NCI-H2081 (cell line): ENCODE measurements around the gene COL18A1.
"Not testable (repeated sequence)": the region's sequence is repeated elsewhere in the genome, so short reads cannot be mapped to it uniquely, and the experiment has no call there.

Source experiments
- DNase-seq, 2 experiments: peaks; one replicate each; lab custom pipeline; 2025; lab: John Stamatoyannopoulos, UW

Gene COL18A1

DNA sequence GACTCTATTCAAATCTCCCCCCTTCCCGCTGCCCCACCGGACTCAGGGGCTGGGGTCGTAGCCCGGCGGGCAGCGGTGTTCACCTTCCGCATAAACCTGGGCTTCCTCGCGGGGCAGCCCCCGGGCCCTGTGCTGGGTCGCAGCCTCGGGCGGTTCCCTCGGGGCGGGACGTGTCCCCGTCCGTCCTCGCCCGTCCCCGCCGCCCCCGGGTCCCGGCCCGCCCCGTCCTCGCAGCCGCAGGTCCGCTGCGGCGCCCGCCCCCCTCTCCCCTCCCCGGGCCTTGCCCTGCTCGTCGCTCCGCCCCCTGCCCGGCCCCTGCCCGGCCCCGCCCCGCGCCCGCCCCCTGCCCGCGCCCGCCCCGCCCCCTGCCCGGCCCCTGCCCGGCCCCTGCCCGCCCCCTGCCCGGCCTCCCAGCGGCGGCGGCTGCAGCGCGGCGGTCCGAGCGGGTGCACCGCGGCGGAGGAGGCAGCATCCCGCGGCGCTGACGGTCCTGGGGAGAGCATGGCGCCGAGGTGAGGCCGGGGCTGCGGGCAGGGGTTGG, at the start of gene COL18A1:
Gene COL18A1, plus strand, starts transcription at position 436 of the 541 bp plus-strand sequence. Its CDS starts 66 bp downstream, at position 502.
- no peak for DNase-seq

DNA sequence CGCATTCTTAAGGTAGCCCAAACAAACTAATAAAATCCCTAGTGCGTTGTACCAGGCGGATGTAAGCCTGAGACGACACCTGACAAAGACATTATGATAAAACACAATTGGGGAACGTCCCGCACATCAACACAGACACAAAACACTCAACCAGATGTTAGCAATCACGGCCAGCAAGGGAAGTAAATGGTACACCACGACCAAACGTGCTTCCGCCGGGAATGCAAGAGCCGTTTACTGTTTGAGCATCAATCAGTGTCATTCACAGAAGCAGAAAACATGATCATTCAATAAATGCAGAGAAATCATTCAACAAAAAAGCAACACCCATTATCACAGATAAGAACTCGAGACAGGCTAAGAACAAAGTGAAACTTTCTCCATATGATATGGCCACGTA, 49.4 kb upstream of the COL18A1 start:
- DNase-seq, result no peak

DNA sequence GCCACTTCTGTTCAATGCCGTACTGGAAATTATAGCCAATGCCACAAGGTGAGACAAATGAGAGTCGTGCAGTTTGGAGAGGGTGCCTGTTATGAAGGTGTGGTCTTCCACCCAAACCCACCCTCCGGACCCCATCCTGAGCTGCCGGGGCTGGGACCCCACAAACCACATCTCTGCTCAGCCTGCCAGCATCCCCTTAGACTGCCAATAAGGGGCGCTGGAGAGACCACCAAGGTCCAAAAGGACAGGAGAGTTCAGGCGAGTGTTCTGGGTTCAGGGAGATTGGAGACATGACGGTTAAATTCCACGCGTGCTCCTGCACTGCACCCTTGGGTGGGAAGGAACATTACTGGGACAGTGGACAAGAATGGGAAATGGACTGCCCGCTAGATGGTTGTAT, 48.7 kb upstream of the COL18A1 start:
- DNase-seq, result no peak

DNA sequence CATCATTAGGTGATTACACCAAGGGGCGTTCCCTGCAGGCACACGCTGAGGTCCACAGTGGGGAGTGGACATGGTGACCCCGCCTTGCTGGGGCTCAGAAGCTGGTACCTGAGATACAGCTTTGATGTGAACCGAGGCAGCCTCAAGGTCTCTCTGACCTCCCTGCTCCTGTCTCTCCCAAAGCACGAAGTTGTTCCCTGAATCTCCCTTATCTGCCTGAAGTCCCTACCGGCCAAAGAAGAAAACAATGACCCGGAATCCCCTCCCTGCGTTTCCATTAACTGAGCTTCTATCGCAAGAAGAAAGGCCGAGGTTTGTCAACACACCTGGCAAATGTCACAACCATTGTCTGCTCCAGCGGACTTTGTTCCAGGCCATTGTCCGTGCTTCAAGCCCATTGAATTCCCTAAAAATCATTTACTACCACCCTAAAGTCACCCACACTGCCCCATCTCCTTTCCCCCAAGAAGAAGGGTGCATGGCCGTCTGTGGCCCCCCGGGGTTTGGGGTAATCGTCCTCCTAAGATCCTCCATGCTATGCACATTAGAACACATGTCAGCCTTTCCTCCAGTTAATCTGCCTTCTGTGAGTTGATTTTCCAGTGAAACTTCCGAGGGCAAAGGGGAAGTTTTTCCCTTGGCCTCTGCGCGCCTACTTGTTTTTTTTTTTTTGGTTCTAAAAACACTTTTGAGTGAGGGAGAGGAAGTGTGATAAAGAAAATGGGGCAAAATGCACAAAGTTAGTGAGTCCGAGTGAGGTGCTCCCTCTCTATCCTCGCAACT, 48.1 kb upstream of the COL18A1 start:
- peak; percentile 8 to 20 for DNase-seq

DNA sequence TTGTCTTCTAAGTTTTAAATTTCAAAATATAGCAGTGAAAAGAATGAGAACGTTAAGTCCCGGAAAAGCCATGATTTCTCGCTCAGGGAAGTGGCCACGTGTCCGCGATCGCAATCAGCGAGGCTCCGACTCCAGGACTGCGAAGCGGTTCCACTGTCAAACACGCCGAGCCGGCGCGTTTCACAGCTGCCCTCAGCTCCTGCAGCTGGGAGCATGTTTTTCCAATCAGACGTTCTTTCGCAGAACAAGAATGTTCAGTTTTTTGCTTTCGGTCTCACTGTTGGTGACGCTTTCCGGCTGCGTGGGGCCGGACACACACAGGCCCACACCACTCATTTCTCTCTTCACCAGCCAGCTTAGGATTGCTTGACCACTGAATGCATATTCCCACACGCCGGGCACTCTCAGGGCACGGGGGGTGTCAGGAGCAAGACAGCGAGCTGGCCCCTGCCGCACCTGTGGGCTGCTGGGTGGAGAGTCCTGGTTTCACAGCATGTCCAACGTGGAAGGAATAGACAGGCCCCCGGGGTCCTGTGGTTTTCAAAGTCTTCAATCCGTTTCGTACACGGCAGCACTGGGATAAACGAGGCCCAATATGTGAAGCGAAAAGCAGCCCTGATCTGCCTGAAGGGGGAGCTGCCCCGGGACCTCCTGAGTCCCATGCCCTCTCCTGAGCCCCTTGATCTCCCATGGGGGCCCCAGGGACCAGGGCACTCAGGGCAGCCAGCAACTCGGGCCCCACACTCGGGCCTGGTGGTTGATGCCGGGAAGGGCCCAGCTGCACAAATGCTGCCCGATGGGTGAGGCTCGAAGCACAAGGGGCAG, 47.3 kb upstream of the COL18A1 start:
- no peak for DNase-seq

DNA sequence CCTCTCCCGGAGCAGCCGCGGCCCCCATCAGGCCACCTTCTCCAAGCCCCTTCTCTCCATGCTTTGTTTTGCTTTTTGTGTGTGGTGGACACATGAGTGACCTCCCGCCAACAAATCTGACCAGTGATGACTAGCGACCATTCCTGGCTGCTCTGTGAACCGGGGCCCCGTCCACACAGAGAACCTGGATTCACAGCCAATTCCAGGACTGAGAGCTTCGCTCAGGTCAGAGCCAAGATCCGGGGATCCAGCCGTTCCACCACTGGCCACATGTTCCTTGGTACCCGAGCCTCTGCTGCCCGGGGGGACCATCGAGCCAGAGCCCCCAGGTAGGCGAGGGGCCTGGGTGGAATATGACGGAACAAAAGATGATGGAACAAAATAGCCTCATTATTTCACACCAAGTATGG, 46.7 kb upstream of the COL18A1 start:
- no peak for DNase-seq

DNA sequence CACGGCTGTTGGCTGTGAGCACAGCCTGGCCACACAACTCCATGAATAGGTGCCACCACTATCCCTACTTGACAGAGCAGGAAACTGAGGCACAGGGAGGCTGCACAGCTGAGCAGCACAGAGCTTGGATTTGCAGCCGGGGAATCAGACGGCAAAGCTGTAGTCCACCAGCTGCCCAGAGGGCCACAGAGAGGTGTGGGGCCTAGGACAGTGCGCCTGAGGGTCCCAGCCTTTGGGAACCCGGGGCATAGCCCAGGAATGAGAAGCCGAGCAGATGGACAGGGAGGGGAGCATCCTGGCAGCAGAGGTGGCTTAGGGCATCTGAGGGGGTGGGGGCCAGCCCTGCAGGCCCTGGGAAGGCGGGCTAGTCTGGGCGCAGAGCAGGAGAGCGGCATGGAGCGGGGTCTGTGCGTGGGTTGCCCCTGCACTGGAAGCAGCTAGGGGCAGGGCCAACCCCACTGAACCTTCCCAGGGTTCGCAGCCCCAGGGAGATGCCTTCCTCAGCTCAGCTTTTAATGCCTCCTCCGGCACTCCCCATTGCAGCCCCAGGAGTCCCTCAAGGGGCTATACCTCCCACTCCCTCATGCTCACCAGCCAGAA, 46.2 kb upstream of the COL18A1 start:
- no peak for DNase-seq

DNA sequence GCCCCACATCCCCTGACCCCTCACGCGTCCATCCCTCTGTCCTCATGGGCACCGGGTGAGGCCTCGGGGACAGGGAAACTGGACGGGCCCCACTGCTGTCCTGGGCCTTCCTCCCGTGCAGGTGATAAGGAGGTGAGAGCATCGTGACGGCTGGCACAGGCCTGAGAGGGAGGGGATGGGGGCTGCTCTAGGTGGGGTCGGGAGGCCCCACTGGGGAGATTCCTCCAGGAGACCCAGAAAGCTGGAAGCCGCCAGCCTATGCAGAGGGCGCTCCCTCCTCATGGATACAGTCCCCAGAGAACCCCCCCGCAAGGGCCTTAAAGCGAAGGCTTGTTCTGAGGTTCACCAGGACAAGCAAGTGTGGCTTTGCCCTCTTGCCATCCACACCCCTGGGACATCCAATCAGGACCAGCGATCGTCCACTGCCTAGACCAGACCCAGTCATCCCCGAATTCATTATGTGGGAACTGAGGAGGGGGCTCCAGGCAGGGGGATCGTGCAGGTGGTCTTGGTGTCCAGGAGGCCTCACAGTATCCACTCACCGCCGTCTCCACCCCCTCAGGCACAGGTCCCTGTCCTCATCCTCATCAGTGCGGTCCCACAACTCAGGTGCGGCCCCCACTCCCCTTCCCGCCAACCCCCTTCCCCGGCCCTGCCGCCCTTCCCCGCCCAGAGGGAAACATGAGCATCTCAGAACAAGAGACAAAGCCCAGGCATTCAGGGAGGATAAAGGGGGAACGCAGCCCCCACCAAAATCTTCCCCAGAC, 45.3 kb upstream of the COL18A1 start:
- DNase-seq, result no peak

DNA sequence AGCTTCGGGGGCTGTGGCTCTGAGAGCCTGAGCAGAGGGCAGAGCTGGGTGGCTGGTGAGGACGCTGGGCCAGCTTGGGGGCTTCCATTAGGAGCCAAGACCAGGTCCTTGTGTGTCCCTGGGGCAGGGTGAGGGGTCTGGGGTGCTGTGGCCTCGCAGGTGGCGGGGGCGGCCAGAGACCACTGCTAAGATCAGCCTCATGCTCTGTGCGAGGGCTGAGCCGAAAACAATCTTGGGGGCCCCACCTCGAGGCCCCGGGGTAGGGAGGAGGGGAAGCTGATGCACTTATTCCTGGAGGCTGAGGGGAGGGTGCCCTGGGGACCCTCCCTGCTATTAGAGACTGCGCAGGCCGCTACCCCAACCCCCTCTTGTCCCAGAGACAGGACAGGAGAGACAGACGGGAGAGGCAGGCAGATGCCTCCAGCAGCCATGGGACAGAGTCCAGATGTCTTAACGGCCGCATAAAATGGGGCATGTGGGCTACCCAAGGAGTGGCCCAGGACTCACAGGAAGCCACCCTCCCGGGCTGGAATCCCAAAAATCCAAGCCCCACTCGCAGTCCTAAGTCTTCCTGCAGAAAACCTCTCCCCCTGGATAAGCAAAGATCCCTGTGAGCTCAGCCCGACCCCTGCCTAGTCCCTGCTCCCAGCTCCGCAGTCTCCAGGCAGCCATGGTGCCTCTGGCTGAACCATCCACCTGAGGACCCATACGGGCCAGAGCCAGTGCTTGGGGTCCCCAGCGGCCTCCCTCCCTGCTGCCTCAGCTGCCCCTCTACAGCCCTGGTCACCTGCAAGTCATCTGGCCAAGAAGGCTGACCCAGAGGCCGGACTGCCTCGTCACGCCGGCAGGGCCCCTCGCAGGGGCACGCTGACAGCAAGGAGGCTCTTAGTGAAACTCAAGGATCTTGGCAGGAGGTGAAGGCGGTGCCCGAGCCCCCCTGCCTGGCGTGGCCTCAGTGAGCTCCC, 43.6 kb upstream of the COL18A1 start:
- DNase-seq, result no peak

DNA sequence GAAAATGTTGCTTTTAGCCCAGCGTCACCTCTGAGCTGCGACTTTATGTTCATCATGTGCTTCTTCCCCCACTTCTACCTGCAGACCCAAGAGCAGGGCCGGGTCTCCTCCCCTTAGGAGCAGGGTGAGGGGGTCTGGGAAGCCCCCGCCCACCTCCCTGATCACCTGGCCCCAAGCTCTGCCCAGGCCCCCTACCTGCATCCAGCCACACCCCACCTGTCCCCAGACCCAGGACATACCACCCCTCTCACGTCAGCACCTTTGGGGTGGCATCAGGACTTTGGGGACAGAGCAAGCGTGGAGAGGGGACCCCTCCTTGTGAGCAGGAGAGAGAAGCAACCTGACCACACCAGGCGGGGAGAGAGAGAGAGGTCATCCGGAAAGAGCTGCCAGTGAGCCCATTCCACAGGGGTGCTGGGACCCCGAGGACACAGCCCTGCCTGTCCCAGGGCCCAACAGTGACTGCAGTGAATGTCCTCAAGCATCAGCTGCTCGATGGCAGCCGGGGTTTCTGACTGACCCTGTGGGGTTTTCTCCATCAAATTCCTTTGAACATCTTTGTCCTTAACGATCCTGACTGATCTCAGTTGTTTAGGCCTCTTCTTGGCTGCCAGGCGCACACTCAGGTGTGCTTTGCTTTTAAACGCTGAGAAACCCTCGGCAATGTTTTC, 42.8 kb upstream of the COL18A1 start:
- no peak for DNase-seq

DNA sequence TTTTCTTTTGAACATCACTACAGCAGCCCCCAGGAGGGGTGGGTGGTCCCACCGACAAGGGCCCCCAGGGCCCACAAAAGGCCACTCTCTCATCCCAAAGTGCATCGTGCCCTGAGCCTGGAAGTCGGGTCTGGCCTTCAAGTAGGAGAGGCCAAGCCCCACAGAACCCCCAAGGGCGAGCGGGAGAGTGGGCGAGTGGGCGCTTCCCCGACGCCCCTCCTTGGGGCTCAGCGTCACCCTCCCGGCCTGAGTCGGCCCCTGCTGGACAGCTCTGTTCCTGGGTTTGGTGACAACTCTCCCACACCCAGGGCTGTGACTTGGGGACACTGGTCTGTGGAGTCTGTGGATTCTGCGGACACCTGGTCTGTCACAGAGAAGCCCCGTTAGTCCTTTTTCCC, 42.2 kb upstream of the COL18A1 start:
- no peak for DNase-seq

DNA sequence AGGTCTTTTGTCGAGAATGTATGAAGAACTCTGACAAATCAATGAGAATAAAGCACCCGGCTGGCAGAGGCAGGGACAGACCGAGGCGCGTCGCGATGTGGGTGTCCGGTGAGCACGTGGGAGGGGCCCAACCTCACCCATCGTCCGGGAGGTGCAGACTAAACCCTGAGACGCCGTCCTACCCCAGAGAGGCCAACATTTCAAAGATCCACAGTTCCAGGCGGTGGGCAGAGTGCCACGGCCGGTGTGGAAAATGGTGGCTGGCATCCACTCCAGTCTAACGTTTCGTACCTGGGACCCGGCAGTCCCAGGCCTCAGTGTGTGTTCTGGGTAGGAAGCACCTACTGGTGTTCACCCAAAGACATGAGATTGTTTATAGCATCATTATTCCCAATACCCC, 41.7 kb upstream of the COL18A1 start:
- DNase-seq, result not testable (repeated sequence)

DNA sequence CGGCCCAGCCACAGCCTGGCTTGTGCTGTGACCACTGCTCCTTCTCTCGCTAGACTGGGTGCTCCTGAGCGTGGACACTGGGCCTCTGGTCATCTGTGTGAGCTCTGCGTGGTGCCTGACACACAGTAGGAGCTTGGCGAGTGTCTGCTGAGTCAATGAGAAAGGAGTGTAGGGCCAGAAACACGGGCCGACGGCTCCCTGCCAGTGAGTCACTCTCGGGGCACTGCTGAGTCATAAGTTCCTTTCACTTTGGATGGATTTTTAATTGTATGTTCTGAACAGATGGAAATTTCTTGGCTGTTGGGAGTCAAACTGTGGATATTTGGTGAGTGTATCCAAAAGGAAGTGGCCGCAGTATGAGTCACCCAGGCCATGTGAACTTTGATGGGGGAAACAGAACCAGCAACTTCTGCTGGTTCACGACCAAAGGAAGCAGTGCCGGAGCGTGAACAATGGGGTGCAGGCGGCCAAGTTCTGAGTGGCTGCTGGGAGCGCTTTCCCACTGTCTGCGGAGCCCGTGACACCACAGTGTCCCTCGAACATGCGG, 41.0 kb upstream of the COL18A1 start:
- DNase-seq, result no peak

DNA sequence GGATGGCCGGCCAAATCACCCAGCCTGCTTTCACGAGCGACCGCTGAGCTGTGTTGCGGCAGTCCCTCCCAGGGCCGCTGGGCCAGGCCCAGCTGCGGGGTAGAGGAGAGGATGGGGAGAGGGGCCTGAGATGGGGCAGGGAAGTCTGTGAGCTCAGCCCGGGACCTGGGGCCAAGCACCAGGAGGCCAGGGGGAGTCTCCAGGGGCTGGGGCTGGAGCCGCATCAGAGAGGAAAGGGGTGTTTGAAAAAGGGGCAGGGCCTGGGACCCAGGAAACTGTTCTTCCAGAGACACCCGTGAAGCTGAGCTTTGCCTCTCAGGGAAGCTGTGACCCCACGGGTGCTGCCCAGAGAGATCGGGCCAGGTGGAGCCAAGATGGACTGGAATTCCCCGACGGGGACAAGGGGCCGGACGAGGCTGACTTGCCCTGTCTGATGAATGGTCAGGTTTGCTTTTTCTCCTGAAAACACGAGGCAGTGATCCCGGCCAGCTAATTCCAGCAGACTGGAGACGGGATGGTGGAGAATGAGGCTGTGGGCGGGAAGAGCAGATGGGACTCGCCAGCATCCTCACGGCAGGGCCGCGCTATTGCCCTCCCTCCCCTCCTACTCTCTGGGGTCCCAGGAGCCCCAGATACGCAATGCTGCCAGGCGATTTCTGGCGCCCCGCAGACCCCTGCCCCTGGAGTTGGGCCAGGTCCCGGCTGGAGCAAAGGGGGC, 40.3 kb upstream of the COL18A1 start:
- DNase-seq, result no peak

DNA sequence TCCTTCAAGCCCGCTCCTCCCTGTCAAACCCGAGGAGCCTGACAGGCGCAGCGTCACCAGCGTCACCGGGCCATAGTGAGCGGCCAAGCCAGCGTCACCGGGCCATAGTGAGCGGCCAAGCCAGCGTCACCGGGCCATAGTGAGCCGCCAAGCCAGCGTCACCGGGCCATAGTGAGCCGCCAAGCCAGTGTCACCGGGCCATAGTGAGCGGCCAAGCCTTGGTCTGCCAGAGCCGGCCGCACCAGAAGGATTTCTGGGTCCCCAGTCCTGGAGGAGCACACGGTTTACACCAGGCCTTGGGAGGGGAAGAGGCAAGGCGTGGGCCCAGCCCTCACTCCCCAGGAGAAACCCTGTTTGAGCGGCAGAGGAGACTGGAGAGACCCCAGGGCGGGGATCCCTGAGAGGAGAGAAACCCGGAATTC, 39.8 kb upstream of the COL18A1 start:
- no peak for DNase-seq

DNA sequence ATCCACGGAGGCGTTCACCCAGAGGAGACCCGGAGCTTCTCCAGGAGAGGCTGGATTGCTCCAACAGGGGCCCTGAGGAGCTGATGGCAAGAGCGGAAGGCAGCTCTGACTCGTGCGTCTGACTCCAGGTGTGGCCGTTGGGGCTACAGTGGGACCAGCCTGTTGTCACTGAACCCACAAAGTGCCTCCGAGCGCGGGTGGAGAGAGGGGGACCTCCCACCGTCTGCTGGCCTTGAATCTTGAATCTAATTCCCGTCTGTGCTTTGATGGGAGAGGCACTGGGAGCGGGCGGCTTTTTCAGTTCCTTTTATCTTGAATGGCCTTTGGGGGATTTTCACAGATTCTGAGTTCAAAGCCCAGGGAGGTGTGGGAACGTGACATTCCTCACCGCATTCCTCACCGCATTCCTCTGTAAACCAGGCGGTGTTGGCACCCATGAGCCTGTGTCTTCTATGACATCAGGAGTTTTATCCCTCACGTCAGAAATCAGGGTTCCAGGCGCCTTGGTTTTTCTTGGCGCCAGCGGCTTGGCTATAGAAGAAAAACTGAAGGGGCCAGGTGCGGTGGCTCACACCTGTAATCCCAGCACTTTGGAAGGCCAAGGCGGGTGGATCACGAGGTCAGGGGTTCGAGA, 39.2 kb upstream of the COL18A1 start:
- DNase-seq, result no peak

DNA sequence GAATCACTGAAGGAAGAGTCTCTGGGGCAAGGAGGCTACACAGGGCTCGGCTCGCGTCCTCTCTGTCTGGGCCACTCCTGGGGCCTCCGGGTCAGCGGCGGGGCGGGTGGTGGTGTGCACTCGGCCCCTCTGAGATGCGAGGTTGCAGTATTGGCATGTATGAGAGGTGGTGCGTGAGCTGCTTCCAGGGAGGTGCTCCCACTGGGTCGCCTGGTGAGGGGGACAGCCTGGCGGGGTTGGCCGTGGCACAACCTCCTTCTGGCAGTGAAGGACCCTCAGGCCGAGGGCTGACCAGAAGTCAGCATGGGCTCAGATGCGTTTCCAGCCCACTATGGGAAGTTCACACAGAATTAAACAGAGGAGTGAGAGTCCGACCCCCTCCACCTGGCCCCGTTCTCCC, 38.5 kb upstream of the COL18A1 start:
- DNase-seq, result no peak

DNA sequence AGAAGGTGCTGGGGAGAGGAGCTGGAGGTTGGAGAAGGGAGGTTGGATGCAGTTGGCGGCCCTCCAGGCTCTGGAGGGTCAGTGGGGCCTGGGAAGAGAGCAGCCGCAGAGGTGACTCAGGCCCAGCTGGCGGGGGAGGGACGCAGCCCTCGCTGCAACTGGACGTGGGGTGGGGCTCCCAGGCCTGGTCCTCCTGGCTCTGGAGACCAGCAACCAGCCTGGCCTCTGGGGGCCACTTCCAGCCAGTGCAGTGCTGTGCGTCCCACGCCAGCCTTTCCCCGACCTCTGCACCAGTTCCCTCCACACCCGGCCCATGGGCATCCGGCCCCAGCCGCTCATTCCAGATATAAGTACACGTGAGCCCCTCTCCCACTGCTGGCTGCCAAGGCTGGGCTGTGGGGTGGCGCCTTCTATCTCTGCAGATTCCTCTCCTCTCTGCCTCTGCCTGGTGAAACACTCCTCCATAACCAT, 38.0 kb upstream of the COL18A1 start:
- no peak for DNase-seq
